ENCODE measurements around the gene MAP2K1. TPM values are rescaled to one million over a fixed set of nuclear protein-coding genes. Genes with fewer than 3 reads are reported as not detected.
A peak's percentile ranks its signal among the peaks of the same experiment; 100 is the strongest.
"Not testable (repeated sequence)": the region's sequence is repeated elsewhere in the genome, so short reads cannot be mapped to it uniquely, and the experiment has no call there.

Gene MAP2K1
- total RNA-seq, 1 experiment from 2014 or later: 63.7 TPM

DNA sequence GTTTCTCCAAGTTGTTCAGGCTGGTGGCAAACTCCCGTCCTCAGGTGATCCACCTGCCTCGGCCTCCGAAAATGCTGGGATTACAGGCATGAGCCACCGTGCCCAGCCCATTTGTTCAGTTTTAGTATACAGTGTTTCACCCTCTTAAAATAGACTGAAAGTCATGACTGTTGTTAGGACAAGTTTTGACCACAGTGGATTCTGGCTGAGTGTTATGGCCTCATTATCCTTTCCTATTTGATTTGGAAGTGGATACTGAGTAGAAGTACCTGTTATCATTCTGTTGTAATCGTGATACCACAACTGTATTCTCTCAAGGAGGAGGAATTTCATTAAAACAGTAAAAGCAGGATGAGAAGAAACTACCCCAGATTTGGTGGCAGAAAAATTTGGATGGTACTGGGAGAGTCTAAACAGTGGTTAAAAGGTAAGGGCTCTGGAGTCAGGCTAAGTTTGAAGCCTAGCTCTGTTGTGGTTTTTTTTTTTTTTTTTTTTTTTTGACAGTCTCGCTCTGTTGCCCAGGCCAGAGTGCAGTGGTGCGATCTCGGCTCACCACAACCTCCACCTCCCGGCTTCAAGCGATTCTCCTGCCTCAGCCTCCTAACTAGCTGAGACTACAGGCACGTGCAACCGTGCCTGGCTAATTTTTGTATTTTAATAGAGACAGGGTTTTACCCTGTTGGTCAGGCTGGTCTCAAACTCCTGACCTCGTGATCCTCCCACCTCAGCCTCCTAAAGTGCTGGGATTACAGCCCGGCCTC, 2.6 kb downstream of the MAP2K1 start:
- no peaks in the 10 kb centered on the region for H3K9me3 Mint-ChIP-seq (ENCODE audit: unreplicated experiment)
- TF ChIP-seq, protein P1, sequence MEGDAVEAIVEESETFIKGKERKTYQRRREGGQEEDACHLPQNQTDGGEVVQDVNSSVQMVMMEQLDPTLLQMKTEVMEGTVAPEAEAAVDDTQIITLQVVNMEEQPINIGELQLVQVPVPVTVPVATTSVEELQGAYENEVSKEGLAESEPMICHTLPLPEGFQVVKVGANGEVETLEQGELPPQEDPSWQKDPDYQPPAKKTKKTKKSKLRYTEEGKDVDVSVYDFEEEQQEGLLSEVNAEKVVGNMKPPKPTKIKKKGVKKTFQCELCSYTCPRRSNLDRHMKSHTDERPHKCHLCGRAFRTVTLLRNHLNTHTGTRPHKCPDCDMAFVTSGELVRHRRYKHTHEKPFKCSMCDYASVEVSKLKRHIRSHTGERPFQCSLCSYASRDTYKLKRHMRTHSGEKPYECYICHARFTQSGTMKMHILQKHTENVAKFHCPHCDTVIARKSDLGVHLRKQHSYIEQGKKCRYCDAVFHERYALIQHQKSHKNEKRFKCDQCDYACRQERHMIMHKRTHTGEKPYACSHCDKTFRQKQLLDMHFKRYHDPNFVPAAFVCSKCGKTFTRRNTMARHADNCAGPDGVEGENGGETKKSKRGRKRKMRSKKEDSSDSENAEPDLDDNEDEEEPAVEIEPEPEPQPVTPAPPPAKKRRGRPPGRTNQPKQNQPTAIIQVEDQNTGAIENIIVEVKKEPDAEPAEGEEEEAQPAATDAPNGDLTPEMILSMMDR (IDR thresholded peaks at IDR 0.05; ENCODE audit: insufficient read depth in 1 of 2, low read depth in 1 of 2, low read length in 1 of 2, severe bottlenecking in 1 of 2, unreplicated experiment in 1 of 2): no peak
- H3K4me3 Mint-ChIP-seq (ENCODE audit: unreplicated experiment): peak overlapping the region; percentile 91
- intact Hi-C loops (cut with micrococcal nuclease; ENCODE audit: unreplicated experiment): loop anchor here (5.0 kb wide), 1 partner anchor 83 kb away; no protein-coding TSS in a partner anchor
- no peak overlapping the region for H3K4me3 ChIP-seq (ENCODE audit: low read depth, low read length)
- H3K36me3 ChIP-seq (ENCODE audit: control insufficient read depth, insufficient read depth, low read length): no peaks in the 10 kb centered on the region
- DNase-seq: no peak
- peaks cover 29% of the 10 kb centered on the region for H3K36me3 Mint-ChIP-seq (ENCODE audit: insufficient read depth, unreplicated experiment)
- H3K27me3 Mint-ChIP-seq (ENCODE audit: insufficient read depth, unreplicated experiment): no peaks in the 10 kb centered on the region
- no peaks in the 10 kb centered on the region for H3K9me3 ChIP-seq
- ChIA-PET CTCF (interaction anchor here (0.6 kb wide), 1 partner anchor 15 kb away, joined by 3 read pairs; no protein-coding TSS in a partner anchor), POLR2A (no interaction called here)
- no peaks in the 10 kb centered on the region for H3K4me1 ChIP-seq
- no peak overlapping the region for H3K27ac Mint-ChIP-seq (ENCODE audit: unreplicated experiment)
- H3K4me1 Mint-ChIP-seq (ENCODE audit: low read depth, unreplicated experiment): peaks cover 4% of the 10 kb centered on the region
- H3K27me3 ChIP-seq (replicated peaks; ENCODE audit: control insufficient read depth, insufficient read depth, low read length): no peaks in the 10 kb centered on the region
- no TSS peak for BruUV-seq (replicated peaks)

DNA sequence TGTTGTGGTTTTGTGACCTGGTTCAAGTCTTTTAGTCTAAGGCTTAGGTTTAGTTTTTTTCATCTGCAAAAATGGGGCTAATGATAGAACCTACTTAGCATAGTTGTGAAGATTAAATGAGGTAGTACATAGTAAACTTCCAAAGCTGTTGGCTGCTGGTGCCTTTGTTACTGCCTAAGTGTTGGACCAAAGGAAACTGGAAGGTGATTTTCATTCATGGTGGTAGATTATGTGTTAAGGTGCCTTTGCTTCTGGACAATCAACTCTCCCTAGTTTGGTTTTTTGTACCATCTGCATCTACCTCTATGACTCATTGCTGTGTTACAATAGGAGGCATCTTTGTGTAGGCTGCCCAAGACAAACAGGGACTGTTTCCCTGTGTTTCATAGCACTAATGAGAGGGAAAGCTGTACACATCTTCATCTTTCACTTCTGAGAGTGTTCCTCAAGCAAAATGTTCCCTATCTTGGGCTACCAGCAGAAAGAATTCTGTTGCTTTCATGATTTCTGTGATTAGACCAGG, 3.2 kb downstream of the MAP2K1 start:
- POLR2A ChIA-PET: no interaction called here
- Mint-ChIP-seq H3K36me3 (ENCODE audit: insufficient read depth, unreplicated experiment) (peaks cover 29% of the 10 kb centered on the region), H3K9me3 (ENCODE audit: unreplicated experiment) (no peaks in the 10 kb centered on the region), H3K4me1 (ENCODE audit: low read depth, unreplicated experiment) (peaks cover 4% of the 10 kb centered on the region), H3K4me3 (ENCODE audit: unreplicated experiment) (no peak overlapping the region), H3K27me3 (ENCODE audit: insufficient read depth, unreplicated experiment) (no peaks in the 10 kb centered on the region), H3K27ac (ENCODE audit: unreplicated experiment) (no peak overlapping the region)
- H3K36me3 ChIP-seq (ENCODE audit: control insufficient read depth, insufficient read depth, low read length): no peaks in the 10 kb centered on the region
- intact Hi-C loops (cut with micrococcal nuclease; ENCODE audit: unreplicated experiment): loop anchor here (5.0 kb wide), 1 partner anchor 82 kb away; no protein-coding TSS in a partner anchor
- CTCF ChIA-PET: interaction anchor here (0.6 kb wide), 1 partner anchor 491 kb away, joined by 3 read pairs; no protein-coding TSS in a partner anchor
- TF ChIP-seq, protein P1 (IDR thresholded peaks at IDR 0.05; ENCODE audit: insufficient read depth in 1 of 2, low read depth in 1 of 2, low read length in 1 of 2, severe bottlenecking in 1 of 2, unreplicated experiment in 1 of 2): no peak
- BruUV-seq (replicated peaks): no TSS peak
- no peak overlapping the region for H3K4me3 ChIP-seq (ENCODE audit: low read depth, low read length)
- DNase-seq: no peak
- H3K4me1 ChIP-seq: no peaks in the 10 kb centered on the region
- H3K9me3 ChIP-seq: no peaks in the 10 kb centered on the region
- no peaks in the 10 kb centered on the region for H3K27me3 ChIP-seq (replicated peaks; ENCODE audit: control insufficient read depth, insufficient read depth, low read length)

DNA sequence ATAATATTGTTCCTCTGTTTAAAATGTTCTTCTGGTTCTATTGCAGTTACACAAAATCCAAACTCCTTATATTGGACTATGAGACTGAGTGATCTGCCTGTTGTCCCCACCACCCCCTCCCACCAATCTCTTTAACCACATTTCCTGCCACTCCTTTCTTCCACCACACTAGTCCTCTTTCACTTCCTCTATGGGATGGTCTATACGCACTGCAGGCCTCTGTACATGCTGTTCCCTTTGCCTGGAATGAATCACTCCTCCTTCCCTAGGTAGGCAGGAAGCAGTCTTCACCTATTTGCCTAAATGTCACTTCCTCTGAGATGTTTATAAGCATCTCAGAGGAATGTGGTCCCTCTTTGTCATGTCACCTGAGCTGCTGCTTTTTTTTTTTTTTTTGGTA, 4.0 kb downstream of the MAP2K1 start:
- DNase-seq: no peak
- intact Hi-C loops (cut with micrococcal nuclease; ENCODE audit: unreplicated experiment): no loop called here
- no peak overlapping the region for H3K27ac Mint-ChIP-seq (ENCODE audit: unreplicated experiment)
- Histone ChIP-seq H3K4me3 (ENCODE audit: low read depth, low read length) (no peak overlapping the region), H3K27me3 (replicated peaks; ENCODE audit: control insufficient read depth, insufficient read depth, low read length) (no peaks in the 10 kb centered on the region), H3K9me3 (no peaks in the 10 kb centered on the region), H3K4me1 (no peaks in the 10 kb centered on the region), H3K36me3 (ENCODE audit: control insufficient read depth, insufficient read depth, low read length) (no peaks in the 10 kb centered on the region)
- H3K9me3 Mint-ChIP-seq (ENCODE audit: unreplicated experiment): no peaks in the 10 kb centered on the region
- H3K36me3 Mint-ChIP-seq (ENCODE audit: insufficient read depth, unreplicated experiment): peaks cover 35% of the 10 kb centered on the region
- BruUV-seq (replicated peaks): no TSS peak
- CTCF ChIA-PET: interaction anchor here (0.6 kb wide), 1 partner anchor 490 kb away, joined by 3 read pairs; no protein-coding TSS in a partner anchor
- H3K27me3 Mint-ChIP-seq (ENCODE audit: insufficient read depth, unreplicated experiment): no peaks in the 10 kb centered on the region
- POLR2A ChIA-PET: no interaction called here
- H3K4me3 Mint-ChIP-seq (ENCODE audit: unreplicated experiment): no peak overlapping the region
- TF ChIP-seq, protein P1 (IDR thresholded peaks at IDR 0.05; ENCODE audit: insufficient read depth in 1 of 2, low read depth in 1 of 2, low read length in 1 of 2, severe bottlenecking in 1 of 2, unreplicated experiment in 1 of 2): no peak
- peaks cover 4% of the 10 kb centered on the region for H3K4me1 Mint-ChIP-seq (ENCODE audit: low read depth, unreplicated experiment)

DNA sequence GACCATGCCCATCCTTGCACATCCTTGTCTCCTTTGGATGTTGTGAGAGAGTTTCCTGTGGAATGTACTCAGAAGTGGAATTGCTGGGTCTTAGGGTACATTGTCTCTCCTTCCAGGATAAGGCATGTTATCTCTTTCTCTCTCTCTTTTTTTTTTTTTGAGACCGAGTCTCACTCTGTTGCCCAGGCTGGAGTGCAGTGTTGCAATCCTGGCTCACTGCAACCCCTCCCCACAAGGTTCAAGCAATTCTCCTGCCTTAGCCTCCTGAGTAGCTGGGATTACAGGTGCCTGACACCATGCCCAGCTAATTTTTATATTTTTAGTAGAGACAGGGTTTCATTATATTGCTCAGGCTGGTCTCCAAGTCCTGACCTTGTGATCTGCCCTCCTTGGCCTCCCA, 6.3 kb downstream of the MAP2K1 start:
- H3K27me3 Mint-ChIP-seq (ENCODE audit: insufficient read depth, unreplicated experiment); H3K27me3 ChIP-seq (replicated peaks; ENCODE audit: control insufficient read depth, insufficient read depth, low read length); H3K27ac Mint-ChIP-seq (ENCODE audit: unreplicated experiment); H3K4me1 Mint-ChIP-seq (ENCODE audit: low read depth, unreplicated experiment); H3K9me3 Mint-ChIP-seq (ENCODE audit: unreplicated experiment); H3K36me3 ChIP-seq (ENCODE audit: control insufficient read depth, insufficient read depth, low read length); H3K9me3 ChIP-seq; H3K4me3 ChIP-seq (ENCODE audit: low read depth, low read length); BruUV-seq (replicated peaks); CTCF ChIA-PET; DNase-seq; intact Hi-C loops (cut with micrococcal nuclease; ENCODE audit: unreplicated experiment); H3K4me3 Mint-ChIP-seq (ENCODE audit: unreplicated experiment); H3K4me1 ChIP-seq: not testable (repeated sequence)
- peaks cover 35% of the 10 kb centered on the region for H3K36me3 Mint-ChIP-seq (ENCODE audit: insufficient read depth, unreplicated experiment)
- POLR2A ChIA-PET: interaction anchor here (0.7 kb wide), 1 partner anchor 77 kb away, joined by 5 read pairs; no protein-coding TSS in a partner anchor

Measured in Caco-2 (cell line).